GM18517 (cell line): ENCODE data around the gene SEMA3G.

Source experiments
- ATAC-seq: cut with Tn5 transposase; IDR thresholded peaks from one replicate; pipeline ENCODE4 v1.9.1; 2021; ENCODE audit warnings: mild to moderate bottlenecking, moderate library complexity; ENCODE audit not compliant: unreplicated experiment

SEMA3G gene

DNA sequence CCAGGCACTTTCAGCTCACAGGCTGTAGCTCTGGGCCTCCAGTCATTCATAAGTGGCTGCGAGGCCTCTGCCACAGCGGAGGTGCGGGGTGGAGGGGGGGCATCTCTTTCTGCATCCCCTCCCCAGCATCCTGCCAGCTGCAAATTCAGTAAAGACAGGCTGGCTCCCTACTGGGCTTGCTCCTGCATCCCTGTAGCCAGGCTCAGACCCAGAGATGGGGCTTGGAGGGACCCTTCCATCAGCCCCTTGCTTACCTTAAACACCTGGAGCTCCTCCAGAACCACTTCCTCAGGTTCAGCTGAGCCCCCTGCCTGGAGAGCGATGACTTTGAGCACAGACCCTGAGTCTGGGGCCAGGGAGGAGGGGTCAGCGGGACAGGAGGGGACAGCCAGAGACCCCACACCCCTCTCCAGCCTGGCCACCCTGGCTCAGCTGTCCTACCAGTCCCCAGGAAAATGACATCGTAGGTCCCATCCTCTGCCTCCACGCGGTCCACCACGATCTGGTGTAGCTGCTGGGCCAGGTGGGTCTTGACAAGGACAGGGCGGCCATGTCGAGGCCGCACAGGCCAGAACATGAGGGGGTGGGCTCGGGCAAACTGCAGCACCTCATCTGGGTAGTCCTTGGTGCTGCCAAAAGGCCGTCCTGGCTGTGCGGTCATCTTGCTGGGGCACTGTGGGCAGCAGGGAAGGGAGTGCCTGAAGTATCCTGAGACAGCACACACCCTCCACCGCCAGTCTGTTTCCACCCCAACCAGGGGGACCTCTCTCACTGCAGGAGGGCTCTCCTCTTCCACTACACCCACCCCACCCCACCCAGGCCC is 5.3 kb downstream of the SEMA3G start:
- no peak for ATAC-seq

GRCh38 chr3:52438579-52439425 is 6.1 kb downstream of the SEMA3G start:
- ATAC-seq, result no peak

GRCh38 chr3:52438104-52438376 is 6.9 kb downstream of the SEMA3G start:
- no peak for ATAC-seq

DNA sequence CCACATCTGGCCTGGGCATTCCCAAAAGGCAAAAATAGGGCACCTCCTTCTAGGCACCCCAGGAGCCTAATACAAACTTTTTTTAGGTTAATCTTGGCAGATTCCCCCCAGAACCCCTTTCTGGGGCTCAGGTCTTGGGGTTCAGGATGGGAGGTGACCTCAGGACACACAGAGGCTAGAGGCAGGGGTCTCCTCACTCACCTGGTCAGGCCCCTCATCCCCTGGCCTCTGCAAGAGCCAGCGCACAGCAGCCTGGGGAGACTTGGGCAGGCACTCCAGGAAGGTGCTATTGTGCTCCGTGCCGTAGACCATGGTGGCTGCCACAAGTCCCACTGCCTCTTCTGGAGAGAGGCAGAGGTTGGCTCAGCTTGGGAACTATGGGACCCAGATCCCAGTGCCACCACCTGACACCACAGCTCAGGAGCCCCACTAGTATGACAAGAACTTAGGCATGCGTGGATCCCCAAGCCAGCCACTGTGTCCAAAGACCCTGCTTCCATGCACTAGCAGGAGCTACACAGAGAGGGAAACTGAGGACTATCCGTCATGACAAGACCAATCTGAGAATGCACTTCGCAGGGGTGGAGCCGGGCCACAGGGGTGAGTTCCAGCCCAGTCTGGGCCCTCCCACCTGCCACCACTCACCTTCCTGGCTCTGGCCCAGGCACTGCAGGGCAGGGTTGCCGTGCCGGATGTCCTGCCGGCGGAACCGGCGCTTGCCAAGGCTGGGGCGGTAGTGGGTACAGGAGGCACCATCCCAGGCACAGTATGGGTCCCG is 7.4 kb downstream of the SEMA3G start:
- ATAC-seq, result no peak

- no peak for ATAC-seq
Measured at GRCh38 chr3:52436500-52437149, 8.3 kb downstream of the SEMA3G start.

GRCh38 chr3:52435246-52436101 is 9.4 kb downstream of the SEMA3G start:
- no peak for ATAC-seq

DNA sequence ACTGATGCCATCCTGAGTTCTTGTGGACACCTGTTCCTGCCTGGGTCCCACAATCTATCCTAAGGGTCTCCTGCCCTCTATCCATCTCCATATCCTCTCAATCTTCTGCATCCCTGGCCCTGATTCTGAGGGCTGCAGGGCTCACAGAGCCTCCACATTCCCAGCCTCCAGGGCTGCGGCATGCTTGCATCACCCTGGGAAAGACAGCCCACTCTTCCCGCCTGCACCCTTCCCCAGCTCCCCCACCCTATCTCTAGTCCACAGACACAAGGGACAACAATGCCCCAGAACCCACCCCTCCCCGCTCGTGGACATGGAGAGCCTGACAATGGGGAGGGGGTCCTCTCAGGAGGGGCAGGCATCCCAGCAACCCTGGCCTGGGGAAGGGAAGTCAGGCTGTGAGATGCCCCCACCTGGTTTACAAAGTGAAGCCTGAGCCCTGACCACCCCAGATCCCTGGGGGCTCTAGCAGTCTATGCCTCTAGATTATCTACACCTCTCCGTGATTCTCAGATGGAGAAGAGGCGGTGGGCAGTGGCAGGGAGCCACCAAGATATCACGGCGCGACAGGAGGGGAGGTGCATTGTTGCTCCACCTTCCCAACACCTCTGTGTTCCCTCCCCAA is 10.3 kb downstream of the SEMA3G start:
- no peak for ATAC-seq

DNA sequence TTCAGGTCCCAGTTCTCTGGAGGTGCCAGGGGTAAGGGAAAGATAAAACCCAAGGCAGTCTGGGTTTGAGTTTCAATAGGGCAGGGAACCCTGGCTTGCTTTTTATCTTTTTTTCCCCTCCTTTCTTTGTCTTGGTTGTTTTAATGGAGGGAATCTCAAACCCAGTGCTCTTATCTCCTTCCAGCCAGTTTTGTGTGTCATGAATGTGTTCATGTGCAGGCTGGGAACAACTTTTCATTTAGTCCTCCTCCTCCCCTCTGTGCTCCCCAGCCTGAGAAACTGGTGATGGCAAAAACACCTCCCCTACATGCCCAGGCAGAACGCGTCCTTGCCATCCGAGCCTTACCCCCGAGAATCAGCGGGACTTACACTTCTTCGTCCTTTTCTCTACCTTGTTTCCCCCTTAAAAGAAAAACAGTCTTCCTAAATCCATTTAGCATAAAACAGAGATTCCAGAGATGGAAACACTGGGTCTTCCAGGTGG is 10.9 kb downstream of the SEMA3G start:
- ATAC-seq, result no peak

- no peak for ATAC-seq
Measured at GRCh38 chr3:52433328-52433995, 11.4 kb downstream of the SEMA3G start.

- no peak for ATAC-seq
Measured at GRCh38 chr3:52432691-52433141, 12.2 kb downstream of the SEMA3G start.

GRCh38 chr3:52432225-52432624 is 12.7 kb downstream of the SEMA3G start:
- no peak for ATAC-seq

DNA sequence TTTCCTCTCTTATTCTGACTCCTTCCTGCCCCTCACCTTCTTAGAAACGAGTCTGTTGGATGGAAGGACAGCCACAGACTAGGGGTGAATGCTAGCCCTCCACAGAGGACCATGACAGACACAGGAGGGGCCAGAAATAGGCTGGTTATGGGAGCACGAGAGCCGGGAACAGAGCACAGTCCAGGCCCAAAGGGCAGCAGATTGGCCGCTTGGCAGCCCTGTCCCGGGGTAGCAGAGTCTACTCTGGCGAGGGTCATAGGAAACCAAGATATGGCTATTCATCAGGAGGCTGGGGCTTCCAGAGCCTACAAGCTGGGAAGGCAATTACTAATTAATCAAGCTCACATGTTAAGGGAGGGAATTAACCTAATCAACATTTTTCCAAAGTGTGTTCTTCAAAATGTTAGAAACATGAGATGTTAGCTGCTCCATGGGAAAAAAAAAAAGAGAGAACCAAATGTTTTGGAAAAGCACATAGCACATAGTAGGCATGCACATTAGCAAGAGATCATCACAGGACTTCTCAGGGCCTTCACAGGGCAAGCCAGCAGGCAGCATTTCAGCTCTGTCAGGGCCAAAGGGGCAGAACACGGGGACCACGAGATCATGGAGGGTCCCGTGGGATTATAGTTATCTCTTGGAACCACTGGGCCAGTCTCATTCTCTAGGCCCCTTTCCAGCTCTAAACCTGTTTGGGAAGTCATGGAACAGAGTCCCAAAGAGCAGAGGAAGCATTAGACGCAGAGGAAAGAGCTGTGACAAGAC is 13.3 kb downstream of the SEMA3G start:
- ATAC-seq, result no peak

DNA sequence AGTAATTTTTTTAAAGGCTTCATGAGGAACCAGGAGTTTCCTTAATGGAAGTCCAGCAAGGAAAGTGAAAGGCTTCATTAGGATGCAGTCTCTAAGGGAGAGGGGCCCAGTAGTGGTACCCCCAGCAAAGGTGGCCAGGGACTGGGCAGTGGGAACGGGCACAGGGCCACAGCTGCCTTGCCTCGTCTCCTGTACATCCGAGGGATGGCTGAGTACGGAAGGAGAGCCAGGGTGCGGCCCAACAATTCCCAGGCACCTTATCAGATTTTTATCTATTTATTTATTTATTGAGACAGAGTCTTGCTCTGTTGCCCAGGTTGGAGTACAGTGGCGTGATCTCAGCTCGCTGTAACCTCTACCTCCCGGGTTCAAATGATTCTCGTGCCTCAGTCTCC is 14.5 kb downstream of the SEMA3G start:
- ATAC-seq, result no peak

DNA sequence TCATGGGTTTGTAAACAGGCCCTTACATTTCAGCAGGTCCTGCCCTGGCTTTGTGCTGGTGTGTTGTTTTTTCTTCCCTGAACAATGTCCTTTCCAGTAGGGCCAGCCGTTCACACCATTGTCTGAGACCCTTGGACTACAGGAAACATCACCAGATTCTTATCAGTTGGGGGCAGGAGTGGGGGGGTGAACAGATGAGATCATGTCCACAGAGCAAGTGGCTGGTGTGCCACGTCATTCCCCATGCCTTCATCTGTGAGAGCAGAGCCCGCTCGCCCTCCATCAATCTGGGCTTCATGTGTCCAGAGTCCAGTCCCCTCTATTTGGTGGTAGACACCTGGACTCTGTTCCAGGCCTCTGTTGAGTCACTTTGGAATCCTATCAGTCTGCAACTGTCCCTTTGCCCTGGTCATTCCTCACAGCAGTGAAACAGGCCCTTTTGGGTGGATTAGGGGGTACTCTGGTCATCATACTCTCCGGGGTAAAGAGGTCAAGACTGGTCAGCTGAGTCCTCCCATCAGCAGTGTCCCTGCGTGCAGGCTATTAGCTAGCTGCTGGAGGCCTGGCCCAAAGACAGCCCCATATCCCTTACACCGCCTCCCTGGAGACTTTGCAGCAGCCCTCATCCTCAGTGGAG is 15.0 kb downstream of the SEMA3G start:
- no peak for ATAC-seq

GRCh38 chr3:52429031-52429430 is 15.9 kb downstream of the SEMA3G start:
- ATAC-seq, result no peak

- no peak for ATAC-seq
Measured at GRCh38 chr3:52428151-52429005, 16.5 kb downstream of the SEMA3G start.

DNA sequence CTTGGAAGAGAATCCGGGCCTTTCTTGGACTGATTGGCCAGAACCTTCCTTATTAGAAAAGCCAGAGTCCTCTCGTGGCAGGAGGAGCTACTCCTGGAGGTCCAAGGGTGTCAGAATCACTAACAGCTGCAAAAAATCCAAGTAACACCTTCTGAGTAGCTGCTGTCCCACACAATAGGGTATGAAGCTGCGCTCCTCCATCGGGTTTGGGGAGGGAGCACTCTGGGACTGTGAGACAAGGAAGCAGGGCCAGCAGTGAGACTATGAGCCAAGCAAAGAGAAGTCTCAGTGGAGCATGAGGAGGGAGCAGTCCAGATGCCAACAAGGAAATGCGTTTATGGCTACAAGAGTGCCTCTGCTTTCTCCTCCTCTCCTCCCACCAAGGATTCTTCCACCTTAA is 21.7 kb downstream of the SEMA3G start:
- ATAC-seq, result no peak
